Stimulated activated CD8-positive, alpha-beta memory T cell treated with anti-CD3 and anti-CD28 coated beads, Interleukin-4, amount 100 ng/mL, for 4 hours (primary cell): ENCODE measurements around the gene BDH1.
"Not testable (repeated sequence)": the region's sequence is repeated elsewhere in the genome, so short reads cannot be mapped to it uniquely, and the experiment has no call there.

ENCODE experiments used
- DNase-seq, 2 donors: peaks; one replicate each; pipeline ENCODE4 v3.0.0-alpha.2; 2020; ENCODE audit warnings: low read depth in 2 of 2, low spot score in 1 of 2

The BDH1 gene

DNA sequence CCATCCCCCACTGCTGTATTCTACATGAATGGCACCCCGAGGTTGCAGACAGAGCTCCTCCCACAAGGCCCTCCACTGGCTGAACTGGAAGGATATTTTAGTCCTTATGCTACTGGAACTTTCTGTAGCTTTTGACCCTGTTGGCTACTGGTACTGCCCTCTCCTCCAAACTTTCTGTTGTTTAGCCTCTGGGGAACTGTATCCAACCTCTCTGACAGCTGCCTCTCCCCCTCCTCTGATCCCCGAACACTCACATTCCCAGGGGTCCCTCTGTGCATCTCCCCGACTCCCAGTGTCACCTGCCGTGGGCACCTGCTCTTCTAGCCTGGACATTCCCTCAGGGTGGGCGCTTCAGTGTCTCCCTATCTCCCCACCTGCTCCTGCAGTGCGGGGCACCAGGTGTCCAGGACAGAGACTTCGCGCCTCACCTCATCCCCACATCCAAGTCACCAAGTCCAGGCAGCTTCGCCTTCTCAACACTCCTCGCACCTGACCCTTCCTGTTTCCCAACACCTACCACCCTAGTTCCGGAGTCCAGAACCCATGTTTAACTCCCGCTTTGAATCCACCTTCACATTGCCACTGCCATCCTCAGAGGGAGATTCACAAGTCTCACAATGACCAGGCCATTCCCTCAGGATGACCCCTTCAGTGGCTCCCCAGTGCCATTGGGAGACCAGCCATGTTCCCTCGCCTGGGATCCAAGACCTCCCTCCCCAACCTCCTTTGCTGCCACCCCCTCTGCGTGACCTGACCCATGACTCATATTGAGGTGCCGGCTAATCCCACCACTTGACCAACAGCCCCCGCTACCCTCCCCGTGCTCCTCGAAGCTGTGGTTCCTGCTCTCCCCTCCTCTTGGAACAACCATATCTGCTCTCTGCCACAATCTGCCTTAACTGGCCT, 34.2 kb downstream of the BDH1 start:
- no peak for DNase-seq

DNA sequence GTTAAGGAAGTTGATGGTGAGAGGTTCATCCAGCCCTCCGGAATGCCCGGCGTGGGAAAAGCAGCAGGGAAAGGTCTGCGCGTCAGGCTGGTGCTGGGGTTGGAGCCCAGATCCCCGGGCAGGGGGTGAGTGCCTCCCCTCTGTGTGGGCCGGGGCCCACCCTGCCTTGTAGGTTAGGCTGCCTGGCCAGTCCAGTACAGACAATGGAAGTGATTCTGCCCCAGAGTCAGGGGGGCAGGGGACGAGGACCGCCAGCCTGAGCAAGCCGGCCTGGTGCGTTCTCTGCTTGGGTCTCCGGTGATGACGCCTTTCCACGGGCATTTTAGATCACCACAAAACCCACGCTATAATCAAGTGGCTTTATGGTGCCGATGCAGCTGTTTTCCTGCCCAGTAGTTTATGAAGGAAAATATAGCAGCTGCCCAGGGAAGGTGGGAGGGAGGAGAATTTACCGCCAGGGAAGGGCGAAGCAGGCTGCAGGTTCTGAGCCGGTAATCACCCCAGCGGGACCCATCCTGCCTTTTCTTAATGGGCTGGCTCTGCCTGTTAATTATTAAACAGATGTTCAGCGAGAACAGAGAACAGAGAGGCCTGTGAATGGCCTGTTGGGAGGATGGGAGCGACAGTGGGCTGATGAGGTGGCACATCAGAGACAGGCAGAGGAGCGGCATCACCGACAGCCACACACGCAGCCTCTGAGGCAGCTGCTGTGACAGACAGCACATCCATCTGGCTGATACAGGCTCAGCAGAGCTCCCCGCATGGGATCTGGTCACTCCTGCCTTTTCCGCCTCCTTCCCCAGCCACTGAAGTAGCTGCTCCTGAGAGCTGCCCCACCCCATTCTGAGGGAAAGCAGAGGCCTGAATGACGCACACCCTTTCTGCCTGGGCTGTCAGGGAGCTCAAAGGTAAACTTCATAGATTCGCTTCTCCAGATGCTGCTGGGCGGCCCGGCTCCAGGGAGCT, 35.2 kb downstream of the BDH1 start:
- no peak for DNase-seq

DNA sequence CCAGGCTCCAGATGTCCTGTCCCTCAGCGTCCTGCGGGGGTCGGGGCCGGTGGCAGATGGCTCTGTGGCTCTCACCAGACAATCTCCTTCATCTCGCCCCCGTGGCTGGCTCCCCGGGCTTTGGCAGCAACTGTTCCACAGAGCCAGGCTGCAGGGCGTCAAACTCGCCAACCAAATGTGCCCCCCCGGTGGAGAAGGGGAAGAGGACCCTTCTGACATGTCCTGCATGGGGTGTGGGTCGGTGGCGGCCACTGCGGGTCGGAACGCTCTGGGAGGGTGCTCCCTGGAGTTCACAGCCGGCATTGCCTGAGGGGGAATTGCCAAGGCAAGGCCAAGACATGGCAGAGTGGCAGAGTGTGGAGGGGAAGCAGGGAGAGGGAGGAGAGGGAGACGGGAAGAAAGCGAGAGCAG, 36.0 kb downstream of the BDH1 start:
- no peak for DNase-seq

DNA sequence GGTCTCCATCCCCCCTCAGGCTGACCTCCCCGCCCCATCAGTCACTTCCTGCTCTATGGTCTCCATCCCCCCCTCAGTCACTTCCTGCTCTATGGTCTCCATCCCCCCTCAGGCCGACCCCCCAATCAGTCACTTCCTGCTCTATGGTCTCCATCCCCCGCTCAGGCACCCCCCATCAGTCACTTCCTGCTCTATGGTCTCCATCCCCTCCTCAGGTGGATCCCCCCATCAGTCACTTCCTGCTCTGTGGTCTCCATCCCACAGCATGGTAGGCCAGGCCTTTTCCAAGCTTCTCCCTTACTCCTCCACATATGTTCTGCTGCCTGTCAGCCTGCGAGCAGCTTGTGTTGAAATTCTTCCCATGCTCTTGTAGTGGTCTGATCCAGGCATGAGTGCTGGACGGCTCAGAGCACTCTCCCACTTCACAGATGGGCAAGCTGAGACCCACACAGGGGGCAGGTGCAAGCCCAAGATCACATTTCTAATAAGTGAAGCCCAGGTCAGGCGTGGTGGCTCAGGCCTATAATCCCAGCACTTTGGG, 36.8 kb downstream of the BDH1 start:
- DNase-seq, result no peak

DNA sequence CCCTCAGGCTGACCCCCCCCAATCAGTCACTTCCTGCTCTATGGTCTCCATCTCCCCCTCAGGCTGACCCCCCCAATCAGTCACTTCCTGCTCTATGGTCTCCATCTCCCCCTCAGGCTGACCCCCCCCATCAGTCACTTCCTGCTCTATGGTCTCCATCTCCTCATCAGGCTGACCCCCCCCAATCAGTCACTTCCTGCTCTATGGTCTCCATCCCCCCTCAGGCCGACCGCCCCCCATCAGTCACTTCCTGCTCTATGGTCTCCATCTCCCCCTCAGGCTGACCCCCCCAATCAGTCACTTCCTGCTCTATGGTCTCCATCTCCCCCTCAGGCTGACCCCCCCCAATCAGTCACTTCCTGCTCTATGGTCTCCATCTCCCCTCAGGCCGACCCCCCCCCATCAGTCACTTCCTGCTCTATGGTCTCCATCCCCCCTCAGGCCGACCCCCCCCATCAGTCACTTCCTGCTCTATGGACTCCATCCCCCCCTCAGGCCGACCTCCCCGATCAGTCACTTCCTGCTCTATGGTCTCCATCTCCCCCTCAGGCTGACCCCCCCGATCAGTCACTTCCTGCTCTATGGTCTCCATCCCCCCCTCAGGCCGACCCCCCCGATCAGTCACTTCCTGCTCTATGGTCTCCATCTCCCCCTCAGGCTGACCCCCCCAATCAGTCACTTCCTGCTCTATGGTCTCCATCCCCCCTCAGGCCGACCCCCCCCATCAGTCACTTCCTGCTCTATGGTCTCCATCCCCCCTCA, 37.7 kb downstream of the BDH1 start:
- DNase-seq, result not testable (repeated sequence)

DNA sequence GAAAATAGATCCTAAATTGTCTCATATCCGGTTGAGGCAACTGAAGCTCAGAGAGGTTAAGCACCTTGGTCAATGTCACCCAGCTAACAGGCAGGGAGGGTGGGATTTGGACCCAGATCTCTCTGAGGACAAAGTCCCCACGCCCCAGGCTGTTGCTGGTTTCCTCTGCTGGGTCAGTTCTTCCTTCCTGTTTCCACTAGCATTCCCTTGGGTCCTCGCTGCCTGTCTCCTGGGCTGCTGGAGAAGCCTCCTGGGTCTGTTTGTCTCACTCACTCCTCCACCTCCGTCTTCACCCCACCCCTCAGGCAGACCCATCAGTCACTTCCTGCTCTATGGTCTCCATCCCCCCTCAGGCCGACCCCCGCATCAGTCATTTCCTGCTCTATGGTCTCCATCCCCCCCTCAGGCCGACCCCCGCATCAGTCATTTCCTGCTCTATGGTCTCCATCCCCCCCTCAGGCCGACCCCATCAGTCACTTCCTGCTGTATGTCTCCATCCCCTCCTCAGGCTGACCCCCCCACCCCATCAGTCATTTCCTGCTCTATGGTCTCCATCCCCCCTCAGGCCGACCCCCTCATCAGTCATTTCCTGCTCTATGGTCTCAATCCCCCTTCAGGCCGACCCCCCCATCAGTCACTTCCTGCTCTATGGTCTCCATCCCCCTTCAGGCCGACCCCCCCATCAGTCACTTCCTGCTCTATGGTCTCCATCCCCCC, 38.7 kb downstream of the BDH1 start:
- DNase-seq, result not testable (repeated sequence)

DNA sequence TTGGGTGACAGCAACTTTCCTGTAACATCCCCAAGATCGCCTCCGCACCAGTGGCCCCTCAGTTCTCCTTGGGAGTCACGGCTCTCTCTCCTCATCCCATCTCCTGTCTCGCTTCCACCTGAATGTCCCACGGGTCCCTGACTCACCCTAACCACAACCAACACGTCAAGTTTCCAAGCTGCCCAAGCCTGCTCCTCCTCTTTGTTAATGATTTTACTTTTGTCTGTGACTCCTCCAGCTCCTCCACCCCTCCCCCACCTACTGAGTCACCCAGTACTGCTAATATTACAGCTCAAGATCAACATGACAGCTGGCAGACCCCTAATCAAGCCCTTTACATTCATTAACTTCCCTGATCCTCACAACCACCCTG, 39.3 kb downstream of the BDH1 start:
- peak in 1 of 2 donors; percentile 34 for DNase-seq

DNA sequence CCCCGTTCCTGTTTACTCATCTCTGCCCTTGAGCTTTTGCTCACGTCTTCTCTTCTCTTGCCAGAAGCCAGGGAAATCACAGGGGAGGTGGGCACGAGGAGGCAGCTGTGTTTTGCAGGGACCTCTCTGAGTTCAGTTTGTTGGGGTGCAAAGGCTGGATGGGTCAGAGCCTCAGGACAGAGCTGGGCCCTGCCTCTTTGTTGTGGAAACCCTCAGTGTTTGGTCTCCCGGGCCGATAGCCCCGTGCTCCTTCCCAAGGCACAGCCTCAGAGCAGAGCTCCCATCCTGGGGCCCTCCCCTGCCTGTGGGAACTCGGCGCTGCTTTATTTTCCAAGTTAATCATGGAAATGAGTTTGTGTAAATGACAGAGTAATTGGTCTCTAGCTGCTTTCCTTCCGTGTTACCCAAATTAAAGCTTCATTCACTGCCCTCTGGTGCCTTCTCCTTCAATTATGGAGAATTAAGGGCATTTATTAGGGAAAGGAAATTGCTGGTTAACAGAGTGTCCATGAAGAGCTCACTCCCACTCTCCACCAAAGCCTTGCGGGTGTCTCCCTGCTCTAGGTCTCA, 40.9 kb downstream of the BDH1 start:
- no peak for DNase-seq

DNA sequence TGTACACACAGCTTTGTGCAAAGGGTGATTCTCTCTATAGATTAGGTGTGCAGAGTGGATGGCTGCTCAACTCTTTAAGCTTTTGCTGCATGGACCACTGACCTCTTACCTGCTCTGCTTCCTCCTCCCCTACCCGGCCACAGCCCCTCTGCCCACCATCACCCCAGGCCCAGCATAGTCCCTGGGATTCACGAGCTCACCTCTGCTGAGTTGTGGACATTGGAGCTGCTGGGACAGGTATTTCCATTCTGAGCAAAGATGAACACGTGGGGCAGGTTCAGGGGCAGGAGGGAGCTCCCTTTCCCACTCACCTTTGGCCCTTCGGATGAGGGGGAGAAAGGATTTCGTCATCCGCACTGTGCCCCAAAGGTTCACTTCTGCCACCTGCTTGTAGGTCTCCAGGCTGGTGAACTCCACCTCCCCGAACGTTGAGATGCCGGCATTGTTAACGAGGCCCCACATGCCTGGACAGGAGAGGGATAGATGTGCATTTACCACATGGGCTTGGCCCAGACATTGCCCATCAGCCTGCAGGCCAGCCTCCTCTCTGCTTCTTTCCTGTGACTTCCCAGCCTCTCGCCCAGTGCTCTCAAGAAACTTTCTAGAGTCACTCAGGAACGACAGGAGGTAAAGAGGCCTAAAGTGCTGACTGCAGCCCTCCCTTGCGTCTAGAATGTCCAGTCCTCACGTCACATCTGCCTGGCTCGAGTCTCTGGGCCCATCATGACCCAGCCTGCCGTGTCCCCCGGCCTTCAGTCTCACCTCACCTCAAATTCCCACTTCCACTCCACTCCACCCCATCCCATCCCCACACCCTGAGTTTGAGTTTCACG, 41.6 kb downstream of the BDH1 start:
- no peak for DNase-seq

DNA sequence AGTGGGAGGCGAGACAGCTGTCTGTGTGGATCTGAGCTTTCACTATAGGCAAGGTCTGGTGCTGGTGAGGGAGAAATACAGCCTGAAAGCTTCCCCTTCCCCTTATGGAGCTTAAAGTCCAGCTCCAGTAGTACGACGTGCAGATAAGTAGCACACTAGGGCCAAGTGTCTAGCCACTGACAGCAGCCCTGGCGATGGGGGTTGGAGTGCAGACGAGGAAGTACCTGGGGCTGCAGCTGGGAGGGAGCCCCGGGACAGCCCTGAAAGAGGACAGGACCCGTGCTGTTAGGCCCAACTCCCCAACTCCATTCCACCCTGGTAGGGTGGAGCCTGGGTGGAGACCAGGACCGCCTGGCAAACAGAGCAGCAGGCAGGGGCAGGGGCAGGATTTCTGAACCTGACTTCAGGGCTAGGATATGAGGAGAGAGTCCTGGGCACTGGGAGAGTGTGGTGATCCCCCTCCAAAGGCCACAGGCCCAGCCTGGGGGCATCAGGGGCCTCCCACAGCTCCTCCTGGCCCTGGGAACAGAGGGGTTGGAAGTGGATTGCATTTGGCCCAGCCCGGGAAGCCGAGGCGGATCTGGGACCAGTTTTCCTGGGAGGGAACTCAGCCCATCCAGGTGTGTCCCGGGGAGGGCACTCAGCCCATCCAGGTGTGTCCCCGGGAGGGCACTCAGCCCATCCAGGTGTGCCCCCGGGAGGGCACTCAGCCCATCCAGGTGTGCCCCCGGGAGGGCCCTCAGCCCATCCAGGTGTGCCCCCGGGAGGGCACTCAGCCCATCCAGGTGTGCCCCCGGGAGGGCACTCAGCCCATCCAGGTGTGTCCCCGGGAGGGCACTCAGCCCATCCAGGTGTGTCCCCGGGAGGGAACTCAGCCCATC, 42.8 kb downstream of the BDH1 start:
- no peak for DNase-seq

DNA sequence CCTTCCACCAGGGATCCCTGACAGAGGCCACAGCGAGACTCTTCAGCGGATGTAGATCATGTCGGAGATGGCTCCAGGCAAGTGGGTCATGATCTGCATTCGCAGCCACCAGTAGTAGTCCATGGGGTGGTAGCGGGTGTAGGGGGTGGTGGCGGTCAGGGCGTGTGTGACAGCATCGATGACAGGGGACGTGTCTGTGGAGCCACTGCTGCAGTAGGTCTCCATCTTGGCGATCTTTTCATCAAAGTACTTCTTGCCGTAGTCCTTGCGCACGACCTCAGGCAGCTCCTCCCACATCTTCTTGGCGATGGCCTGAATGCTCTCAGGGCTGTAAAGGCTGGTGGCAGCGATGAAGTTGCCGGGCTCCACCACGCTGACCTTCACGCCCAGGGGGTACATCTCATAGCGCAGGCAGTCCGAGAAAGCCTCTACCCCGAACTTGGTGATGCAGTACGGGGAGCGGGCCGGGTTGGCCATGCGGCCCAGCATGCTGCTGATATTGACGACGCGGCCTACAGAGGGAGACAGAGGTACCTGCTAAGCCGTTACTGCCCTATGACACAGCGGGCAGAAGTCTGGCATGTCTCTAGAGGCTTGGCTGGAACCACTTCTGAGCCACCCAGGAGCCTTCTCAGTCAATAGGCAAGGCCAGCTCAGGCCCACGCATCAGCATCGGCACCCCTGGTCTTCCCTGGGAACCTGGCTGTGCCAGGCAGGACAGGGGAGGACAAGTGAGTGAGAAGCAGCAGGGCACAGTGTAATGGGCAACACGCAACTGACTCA, 43.7 kb downstream of the BDH1 start:
- DNase-seq, result no peak

DNA sequence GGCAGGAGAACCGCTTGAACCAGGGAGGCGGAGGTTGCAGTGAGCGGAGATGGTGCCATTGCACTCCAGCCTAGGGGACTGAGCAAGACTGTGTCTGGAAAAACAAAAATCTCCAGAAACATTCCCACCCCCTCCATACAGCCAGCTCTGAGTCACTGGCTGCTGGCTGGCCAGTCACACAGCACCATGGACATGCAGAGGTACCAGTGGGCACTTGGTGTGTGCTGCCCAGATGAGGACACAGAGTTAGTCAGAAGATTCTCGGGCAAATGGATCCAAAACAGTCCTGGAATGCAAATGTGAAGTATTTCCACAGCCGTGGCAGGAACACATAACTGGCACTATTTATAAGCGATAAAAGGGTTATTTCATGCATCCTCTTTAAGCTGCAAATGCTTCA, 44.6 kb downstream of the BDH1 start:
- DNase-seq, result no peak

DNA sequence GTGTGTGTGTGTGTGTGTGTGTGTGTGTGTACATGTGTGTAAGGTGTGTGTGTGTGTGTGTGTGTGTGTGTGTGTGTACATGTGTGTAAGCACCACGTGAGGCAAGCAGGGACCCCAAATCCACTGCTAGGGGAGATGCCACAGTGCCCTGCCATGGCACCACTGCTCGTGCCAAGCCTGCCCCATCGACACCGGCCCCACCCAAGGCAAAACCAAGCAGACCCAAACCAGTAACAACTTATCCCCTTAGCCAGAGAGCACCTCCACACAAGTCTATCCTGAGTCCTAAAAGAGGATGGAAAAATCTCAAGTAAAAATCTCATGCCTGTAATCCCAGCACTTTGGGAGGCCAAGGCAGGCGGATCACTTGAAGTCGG, 45.1 kb downstream of the BDH1 start:
- no peak for DNase-seq

DNA sequence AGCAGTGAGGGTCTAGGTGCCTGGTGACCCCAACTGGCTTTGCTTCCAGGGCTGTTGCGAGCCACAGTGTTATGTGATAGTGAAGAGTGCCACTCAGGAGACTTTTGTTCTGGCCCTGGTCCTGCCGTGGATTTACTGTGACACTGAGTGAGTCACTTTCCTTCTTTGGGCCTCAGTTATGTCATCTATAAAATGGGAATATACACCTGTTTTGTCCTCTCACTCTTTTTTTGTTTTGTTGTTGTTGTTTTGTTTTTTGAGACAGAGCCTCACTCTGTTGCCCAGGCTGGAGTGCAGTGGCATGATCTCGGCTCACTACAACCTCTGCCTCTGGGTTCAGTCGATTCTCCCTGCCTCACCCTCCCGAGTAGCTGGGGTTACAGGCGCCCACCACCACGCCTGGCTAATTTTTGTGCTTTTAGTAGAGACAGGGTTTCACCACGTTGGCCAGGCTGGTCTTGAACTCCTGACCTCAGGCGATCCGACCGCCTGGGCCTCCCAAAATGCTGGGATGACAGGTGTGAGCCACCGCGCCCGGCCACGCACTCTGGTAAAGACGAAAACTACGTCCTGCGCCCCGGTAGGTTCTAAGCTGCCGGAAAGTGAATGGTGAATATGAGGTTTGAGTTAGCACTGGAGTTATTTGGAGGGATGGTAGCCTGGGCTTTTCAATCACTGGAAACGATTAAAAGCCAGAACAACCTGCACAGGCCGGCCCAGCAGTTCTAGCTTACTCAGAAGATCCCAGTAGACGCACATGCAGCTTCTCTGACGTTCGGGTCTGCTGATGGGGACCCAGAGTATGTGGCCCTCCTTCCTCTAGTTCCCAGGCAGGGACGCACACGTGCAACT, 46.6 kb downstream of the BDH1 start:
- no peak for DNase-seq

DNA sequence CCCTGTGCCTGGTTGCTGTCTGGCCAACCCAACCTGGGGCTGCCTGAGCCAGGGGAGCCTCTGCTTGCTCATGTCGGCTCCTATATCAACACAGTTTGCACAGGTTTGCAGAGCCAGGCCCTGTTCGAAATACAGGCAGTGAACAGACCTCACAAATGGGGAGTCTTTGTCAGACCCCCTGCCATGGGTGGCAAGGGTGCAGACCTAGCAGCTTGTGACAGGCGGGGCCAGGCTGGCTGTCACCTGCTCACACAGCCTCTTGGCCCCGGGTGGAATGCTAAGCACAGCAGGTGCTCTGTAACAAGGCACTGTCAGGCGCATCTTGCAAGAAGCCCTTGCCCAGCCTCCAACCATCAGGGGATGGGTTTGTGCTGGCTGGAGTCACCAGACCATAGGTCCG, 47.3 kb downstream of the BDH1 start:
- no peak for DNase-seq

DNA sequence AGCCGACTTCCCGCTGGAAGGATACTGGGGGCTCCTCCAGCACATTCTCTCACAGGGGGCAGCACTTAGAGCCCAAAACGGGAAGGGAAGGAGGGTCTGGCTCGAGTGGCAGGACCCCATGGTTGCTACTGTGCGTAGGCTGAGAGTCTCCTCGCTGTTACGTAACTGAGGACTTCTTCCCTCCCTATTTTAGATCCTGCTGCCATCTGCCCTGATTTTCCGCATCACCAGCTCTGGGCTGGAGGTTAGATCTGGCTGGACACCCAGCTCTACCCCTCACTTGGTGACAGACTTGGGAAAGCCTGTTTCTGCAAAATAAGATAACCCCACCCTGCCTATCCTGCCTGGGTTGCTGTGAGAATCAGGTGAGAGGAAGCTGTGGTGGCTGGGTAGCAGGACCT, 47.7 kb downstream of the BDH1 start:
- no peak for DNase-seq

DNA sequence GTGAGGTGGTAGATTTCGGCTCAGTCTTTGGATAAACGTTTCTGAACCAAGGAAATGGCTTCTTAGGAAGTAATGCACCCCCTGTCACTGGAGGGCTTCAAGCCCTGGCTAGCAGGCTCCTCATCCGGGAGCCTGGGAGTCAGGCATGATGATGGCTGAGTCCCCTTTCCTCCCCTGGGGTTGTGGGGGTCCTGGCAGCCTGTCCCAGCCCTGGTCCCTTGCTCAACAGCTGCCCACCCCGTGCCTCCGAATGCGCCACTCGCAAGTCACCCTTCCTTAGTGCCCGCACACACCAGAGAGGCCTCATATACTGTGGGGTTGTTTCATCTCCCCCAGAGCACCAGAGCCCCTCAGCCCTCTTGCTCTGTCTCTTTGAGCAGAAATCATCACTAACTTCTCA, 48.2 kb downstream of the BDH1 start:
- no peak for DNase-seq
